GM23248 (cell line): Measurements from ENCODE around the gene CSNK1G2.

Experiments
- EZH2 ChIP-seq: fragments of 200-600 bp; sonication (generic); IDR thresholded peaks from 2 replicates; pipeline ENCODE4 v1.6.1; 2018; ENCODE audit warnings: antibody characterized with exemption, mild to moderate bottlenecking; ENCODE audit not compliant: insufficient read depth, poor library complexity, severe bottlenecking
- EZH2phosphoT487 ChIP-seq: fragments of 200-600 bp; sonication (generic); IDR thresholded peaks from 2 replicates; pipeline ENCODE4 v1.6.1; 2018; ENCODE audit warnings: antibody characterized with exemption, moderate library complexity, mild to moderate bottlenecking, low read depth; ENCODE audit not compliant: insufficient read depth

- TF ChIP-seq EZH2 (no peak), EZH2phosphoT487 (no peak)
Measured at GRCh38 chr19:1968279-1969175, 27.6 kb downstream of the CSNK1G2 start.
